ENCODE measurements around the gene PRR20E.
"Not testable (repeated sequence)": the region's sequence is repeated elsewhere in the genome, so short reads cannot be mapped to it uniquely, and the experiment has no call there.

The PRR20E gene

DNA sequence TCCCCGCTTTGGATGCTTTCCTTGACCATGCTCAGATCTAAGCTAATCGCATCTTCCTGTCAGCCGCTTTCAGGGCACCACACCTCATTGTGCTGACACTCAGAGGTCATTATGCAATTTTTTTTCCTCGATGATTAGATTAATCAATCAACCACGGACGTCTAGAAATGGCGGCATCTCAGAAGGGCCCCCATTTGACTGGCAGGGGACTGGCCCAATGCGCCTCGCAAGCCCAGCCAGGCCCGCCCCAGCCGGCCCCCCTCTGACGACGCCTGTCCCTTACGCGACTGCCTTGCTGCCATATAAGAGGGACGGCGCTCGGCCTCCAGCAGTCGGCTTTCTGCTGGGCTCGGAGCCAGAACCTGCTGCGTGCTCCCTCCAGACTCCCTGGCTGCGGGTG is at the start of gene PRR20E:
TSS of gene PRR20E (plus strand) at position 301 of the 400 bp plus-strand sequence. CDS start 387 bp downstream, outside the sequence.
- H3K27ac ChIP-seq (ENCODE audit: low read depth, low read length, poor library complexity, severe bottlenecking); H3K36me3 ChIP-seq (ENCODE audit: insufficient read depth, low read length); H3K9ac ChIP-seq (ENCODE audit: low read length); H3K27me3 ChIP-seq (ENCODE audit: insufficient read depth, low read length); H3K4me2 ChIP-seq (ENCODE audit: low read length); H3K9me2 ChIP-seq (ENCODE audit: low read depth, low read length); H3K79me2 ChIP-seq (ENCODE audit: insufficient read depth, low read length); H3F3A ChIP-seq (ENCODE audit: insufficient read depth, low read length); H3K4me3 ChIP-seq (ENCODE audit: low read depth, low read length, poor library complexity, severe bottlenecking); H4K20me1 ChIP-seq (ENCODE audit: insufficient read depth, low read length); H2AFZ ChIP-seq (ENCODE audit: low read length); H3K9me3 ChIP-seq (ENCODE audit: low read length); H3K4me1 ChIP-seq (ENCODE audit: insufficient read depth, low read length, severe bottlenecking): not testable (repeated sequence)

DNA sequence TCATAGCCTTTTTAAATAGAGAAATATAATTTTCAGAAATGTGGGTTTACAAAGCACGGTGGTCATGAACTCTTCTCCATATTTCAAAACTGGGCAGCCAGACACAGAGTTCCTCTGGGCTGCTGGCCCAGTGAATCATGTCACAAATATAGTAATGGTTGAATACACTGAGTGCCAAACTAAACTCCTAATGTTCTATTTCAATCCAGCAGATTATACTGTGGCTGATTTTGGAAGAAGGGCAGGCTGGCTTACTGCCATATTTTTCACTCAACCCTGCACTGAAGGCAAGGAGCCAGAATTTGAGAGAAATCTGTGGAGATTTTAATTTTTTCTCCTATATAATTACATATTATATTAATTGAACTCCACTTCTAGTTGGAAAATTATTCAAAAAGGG is 43.3 kb upstream of the PRR20E start:
- H3K27ac ChIP-seq (ENCODE audit: low read depth, low read length, poor library complexity, severe bottlenecking): no peak overlapping the region
- no peak overlapping the region for H3K4me3 ChIP-seq (ENCODE audit: low read depth, low read length, poor library complexity, severe bottlenecking)
- no peaks in the 10 kb centered on the region for H3K27me3 ChIP-seq (ENCODE audit: insufficient read depth, low read length)
- no peak for TF ChIP-seq EZH2 (IDR thresholded peaks at IDR 0.05; ENCODE audit: borderline replicate concordance, low read length)
- TF ChIP-seq, protein P1, sequence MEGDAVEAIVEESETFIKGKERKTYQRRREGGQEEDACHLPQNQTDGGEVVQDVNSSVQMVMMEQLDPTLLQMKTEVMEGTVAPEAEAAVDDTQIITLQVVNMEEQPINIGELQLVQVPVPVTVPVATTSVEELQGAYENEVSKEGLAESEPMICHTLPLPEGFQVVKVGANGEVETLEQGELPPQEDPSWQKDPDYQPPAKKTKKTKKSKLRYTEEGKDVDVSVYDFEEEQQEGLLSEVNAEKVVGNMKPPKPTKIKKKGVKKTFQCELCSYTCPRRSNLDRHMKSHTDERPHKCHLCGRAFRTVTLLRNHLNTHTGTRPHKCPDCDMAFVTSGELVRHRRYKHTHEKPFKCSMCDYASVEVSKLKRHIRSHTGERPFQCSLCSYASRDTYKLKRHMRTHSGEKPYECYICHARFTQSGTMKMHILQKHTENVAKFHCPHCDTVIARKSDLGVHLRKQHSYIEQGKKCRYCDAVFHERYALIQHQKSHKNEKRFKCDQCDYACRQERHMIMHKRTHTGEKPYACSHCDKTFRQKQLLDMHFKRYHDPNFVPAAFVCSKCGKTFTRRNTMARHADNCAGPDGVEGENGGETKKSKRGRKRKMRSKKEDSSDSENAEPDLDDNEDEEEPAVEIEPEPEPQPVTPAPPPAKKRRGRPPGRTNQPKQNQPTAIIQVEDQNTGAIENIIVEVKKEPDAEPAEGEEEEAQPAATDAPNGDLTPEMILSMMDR (IDR thresholded peaks at IDR 0.05; ENCODE audit: low read length): no peak
- H3K9me3 ChIP-seq (ENCODE audit: low read length): no peaks in the 10 kb centered on the region
- H3K9me2 ChIP-seq (ENCODE audit: low read depth, low read length): no peaks in the 10 kb centered on the region
- H2AFZ ChIP-seq (ENCODE audit: low read length): no peak overlapping the region
- H3K4me2 ChIP-seq (ENCODE audit: low read length): no peak overlapping the region
- no peak overlapping the region for H3K9ac ChIP-seq (ENCODE audit: low read length)
- H3K79me2 ChIP-seq (ENCODE audit: insufficient read depth, low read length): no peaks in the 10 kb centered on the region
- no peaks in the 10 kb centered on the region for H3K4me1 ChIP-seq (ENCODE audit: insufficient read depth, low read length, severe bottlenecking)
- H3K36me3 ChIP-seq (ENCODE audit: insufficient read depth, low read length): no peaks in the 10 kb centered on the region
- H3F3A ChIP-seq (ENCODE audit: insufficient read depth, low read length): no peaks in the 10 kb centered on the region
- H4K20me1 ChIP-seq (ENCODE audit: insufficient read depth, low read length): no peaks in the 10 kb centered on the region

DNA sequence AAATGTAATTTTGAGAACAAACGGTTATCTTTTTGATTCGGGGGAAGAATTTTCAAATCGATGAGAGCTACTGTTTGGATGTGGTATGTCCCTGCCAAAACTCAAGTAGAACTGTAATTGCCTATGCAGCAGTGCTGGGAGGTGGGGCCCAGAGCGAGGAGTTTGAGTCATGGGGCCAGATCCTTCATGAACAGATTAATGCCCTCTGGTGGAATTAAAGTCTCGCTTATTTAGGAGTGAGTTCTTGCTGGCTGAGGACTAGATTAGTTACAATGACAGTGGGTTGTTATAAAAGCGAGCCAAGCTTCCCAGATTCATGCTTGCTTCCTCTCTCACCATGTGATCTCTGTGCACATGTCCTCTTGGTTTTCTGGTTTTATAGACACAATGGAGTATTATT is 38.1 kb upstream of the PRR20E start:
- H4K20me1 ChIP-seq (ENCODE audit: insufficient read depth, low read length): no peaks in the 10 kb centered on the region
- H3K9ac ChIP-seq (ENCODE audit: low read length): no peak overlapping the region
- H3K9me2 ChIP-seq (ENCODE audit: low read depth, low read length): no peaks in the 10 kb centered on the region
- H3K36me3 ChIP-seq (ENCODE audit: insufficient read depth, low read length): no peaks in the 10 kb centered on the region
- H3K4me2 ChIP-seq (ENCODE audit: low read length): no peak overlapping the region
- no peaks in the 10 kb centered on the region for H3K9me3 ChIP-seq (ENCODE audit: low read length)
- H3F3A ChIP-seq (ENCODE audit: insufficient read depth, low read length): no peaks in the 10 kb centered on the region
- H2AFZ ChIP-seq (ENCODE audit: low read length): no peak overlapping the region
- no peaks in the 10 kb centered on the region for H3K27me3 ChIP-seq (ENCODE audit: insufficient read depth, low read length)
- TF ChIP-seq, protein P1 (IDR thresholded peaks at IDR 0.05; ENCODE audit: low read length): no peak
- no peak for TF ChIP-seq EZH2 (IDR thresholded peaks at IDR 0.05; ENCODE audit: borderline replicate concordance, low read length)
- H3K79me2 ChIP-seq (ENCODE audit: insufficient read depth, low read length): no peaks in the 10 kb centered on the region
- no peak overlapping the region for H3K27ac ChIP-seq (ENCODE audit: low read depth, low read length, poor library complexity, severe bottlenecking)
- H3K4me1 ChIP-seq (ENCODE audit: insufficient read depth, low read length, severe bottlenecking): no peaks in the 10 kb centered on the region
- H3K4me3 ChIP-seq (ENCODE audit: low read depth, low read length, poor library complexity, severe bottlenecking): no peak overlapping the region

DNA sequence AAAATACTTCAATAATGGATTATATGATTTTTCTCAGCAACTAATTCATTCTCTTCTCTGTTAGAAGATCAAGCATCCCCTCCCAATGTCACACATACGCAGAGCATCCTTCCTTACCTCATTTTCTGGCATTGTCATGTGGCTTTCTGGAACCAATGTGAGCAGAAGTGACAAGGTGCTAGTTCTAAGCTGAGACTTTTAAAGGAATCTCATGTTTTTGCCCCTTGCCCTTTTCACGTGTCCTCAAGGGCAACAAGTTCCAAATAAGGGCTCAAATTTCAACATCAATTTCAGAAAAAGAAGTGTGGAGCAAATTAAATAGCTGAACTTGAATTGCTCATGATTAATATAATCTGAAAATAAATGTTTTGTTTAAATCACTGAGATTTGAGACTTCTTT is 30.9 kb upstream of the PRR20E start:
- Histone ChIP-seq H3K4me3 (ENCODE audit: low read depth, low read length, poor library complexity, severe bottlenecking) (no peak overlapping the region), H3K9me2 (ENCODE audit: low read depth, low read length) (no peaks in the 10 kb centered on the region), H4K20me1 (ENCODE audit: insufficient read depth, low read length) (no peaks in the 10 kb centered on the region), H3K27me3 (ENCODE audit: insufficient read depth, low read length) (no peaks in the 10 kb centered on the region), H3K79me2 (ENCODE audit: insufficient read depth, low read length) (no peaks in the 10 kb centered on the region), H3F3A (ENCODE audit: insufficient read depth, low read length) (no peaks in the 10 kb centered on the region), H3K27ac (ENCODE audit: low read depth, low read length, poor library complexity, severe bottlenecking) (no peak overlapping the region), H3K9me3 (ENCODE audit: low read length) (no peaks in the 10 kb centered on the region), H3K4me1 (ENCODE audit: insufficient read depth, low read length, severe bottlenecking) (no peaks in the 10 kb centered on the region), H3K36me3 (ENCODE audit: insufficient read depth, low read length) (no peaks in the 10 kb centered on the region), H3K9ac (ENCODE audit: low read length) (no peak overlapping the region), H3K4me2 (ENCODE audit: low read length) (no peak overlapping the region), H2AFZ (ENCODE audit: low read length) (no peak overlapping the region)
- TF ChIP-seq, protein P1 (IDR thresholded peaks at IDR 0.05; ENCODE audit: low read length): no peak
- no peak for TF ChIP-seq EZH2 (IDR thresholded peaks at IDR 0.05; ENCODE audit: borderline replicate concordance, low read length)

Measured in OCI-LY1 (cell line).